SK-N-SH (cell line): ENCODE measurements around the gene RAPGEF3. TPM values are rescaled to one million over a fixed set of nuclear protein-coding genes. Genes with fewer than 3 reads are reported as not detected.

Experiments
- CTCF ChIA-PET: fragments of 300-600, 350-600 bp; formaldehyde crosslinking; extraction: SDS; loops from one replicate; lab custom pipeline; 2021; lab: Yijun Ruan, JAX
- POLR2A ChIA-PET: fragments of 350-600 bp; sonication (Branson Sonifier 250); formaldehyde crosslinking; extraction: SDS; loops from one replicate; lab custom pipeline; 2020; ENCODE audit warnings: antibody characterized with exemption, inconsistent platforms; lab: Yijun Ruan, JAX
- DNase-seq: peaks from one replicate; pipeline ENCODE4 v3.0.0; 2012
- H2AFZ ChIP-seq: fragments of 200-600 bp; sonication (generic); 2 replicates; pipeline ENCODE4 v1.8.1; 2016; ENCODE audit warnings: antibody characterized with exemption, mild to moderate bottlenecking, low read depth
- H3F3A ChIP-seq: fragments of 200-600 bp; sonication (generic); replicated peaks from 2 replicates; pipeline ENCODE3; 2016; ENCODE audit warnings: antibody characterized with exemption, mild to moderate bottlenecking; ENCODE audit not compliant: insufficient read depth
- H3K27ac ChIP-seq, 2 experiments: fragments of 200-500 bp in 1 of 2; fragments of 200-600 bp in 1 of 2; sonication (Bioruptor generic) in 1 of 2; sonication (generic), shearing (Covaris generic) in 1 of 2; 2 replicates each; pipeline versions ENCODE4 v1.5.1 to v1.6.1; 2014 to 2016; ENCODE audit warnings: low read depth in 2 of 2, inconsistent platforms in 1 of 2, low read length in 1 of 2, mild to moderate bottlenecking in 1 of 2, mixed read lengths in 1 of 2
- H3K27me3 ChIP-seq: fragments of 200-600 bp; sonication (generic), shearing (Covaris generic); 2 replicates; pipeline ENCODE4 v1.6.1; 2016; ENCODE audit warnings: mixed run types; ENCODE audit not compliant: insufficient read depth
- H3K36me3 ChIP-seq, 2 experiments: fragments of 200-500 bp in 1 of 2; fragments of 200-600 bp in 1 of 2; sonication (Bioruptor generic) in 1 of 2; sonication (generic) in 1 of 2; replicated peaks in 1 of 2; 2 replicates each; pipeline versions ENCODE3 to v1.5.1; 2014 to 2016; ENCODE audit warnings: low read length in 1 of 2, mild to moderate bottlenecking in 1 of 2; ENCODE audit not compliant: insufficient read depth in 2 of 2, control insufficient read depth in 1 of 2
- H3K4me1 ChIP-seq, 2 experiments: fragments of 200-500 bp in 1 of 2; fragments of 200-600 bp in 1 of 2; sonication (Bioruptor generic) in 1 of 2; sonication (generic), shearing (Covaris generic) in 1 of 2; 2 replicates each; pipeline versions ENCODE4 v1.5.1 to v1.6.1; 2014 to 2016; ENCODE audit warnings: low read depth in 1 of 2, low read length in 1 of 2, mixed run types in 1 of 2; ENCODE audit not compliant: insufficient read depth in 2 of 2, control insufficient read depth in 1 of 2
- H3K4me2 ChIP-seq: fragments of 200-600 bp; sonication (generic), shearing (Covaris generic); 2 replicates; pipeline ENCODE4 v1.6.1; 2017; ENCODE audit warnings: mixed run types
- H3K4me3 ChIP-seq, 2 experiments: fragments of 200-500 bp in 1 of 2; fragments of 200-600 bp in 1 of 2; sonication (Bioruptor generic) in 1 of 2; sonication (generic), shearing (Covaris generic) in 1 of 2; 2 replicates each; pipeline versions ENCODE4 v1.5.1 to v1.8.1; 2014 to 2016; ENCODE audit warnings: low read depth in 2 of 2, inconsistent platforms in 1 of 2, low read length in 1 of 2, mild to moderate bottlenecking in 1 of 2, mixed read lengths in 1 of 2, moderate library complexity in 1 of 2
- H3K79me2 ChIP-seq: fragments of 200-600 bp; sonication (generic); 2 replicates; pipeline ENCODE4 v1.8.1; 2017; ENCODE audit warnings: mild to moderate bottlenecking; ENCODE audit not compliant: insufficient read depth
- H3K9ac ChIP-seq: fragments of 200-600 bp; sonication (generic); 2 replicates; pipeline ENCODE4 v1.6.1; 2017; ENCODE audit warnings: mixed run types
- H3K9me2 ChIP-seq: fragments of 200-600 bp; sonication (generic); 2 replicates; pipeline ENCODE4 v1.6.1; 2017; ENCODE audit warnings: mixed run types
- H3K9me3 ChIP-seq: fragments of 200-600 bp; sonication (generic); 2 replicates; pipeline ENCODE4 v1.6.1; 2017; ENCODE audit warnings: mixed run types, mild to moderate bottlenecking, moderate library complexity
- H4K20me1 ChIP-seq: fragments of 200-600 bp; sonication (generic); 2 replicates; pipeline ENCODE4 v1.6.1; 2017; ENCODE audit warnings: mild to moderate bottlenecking, mixed run types; ENCODE audit not compliant: insufficient read depth
- CHD2 ChIP-seq: fragments of 150-350 bp; IDR thresholded peaks from 2 replicates; pipeline ENCODE4 v1.6.1; 2018; ENCODE audit warnings: low read length; ENCODE audit not compliant: partially characterized antibody
- EZH2phosphoT487 ChIP-seq: fragments of 200-600 bp; sonication (generic); IDR thresholded peaks from 2 replicates; pipeline ENCODE4 v1.6.1; 2017; ENCODE audit warnings: low read depth, mixed run types, mild to moderate bottlenecking, antibody characterized with exemption, moderate library complexity, borderline replicate concordance
- FOXM1 ChIP-seq: IDR thresholded peaks from 2 replicates; pipeline ENCODE4 v1.4.0; 2012; ENCODE audit warnings: low read depth, mild to moderate bottlenecking
- JUND ChIP-seq: IDR thresholded peaks from 2 replicates; pipeline ENCODE4 v1.4.0; 2012
- MEF2A ChIP-seq: IDR thresholded peaks from 2 replicates; pipeline ENCODE4 v1.4.0; 2012; ENCODE audit warnings: low read depth, borderline replicate concordance
- RAD21 ChIP-seq: IDR thresholded peaks from 2 replicates; pipeline ENCODE4 v1.6.1; 2012; ENCODE audit warnings: mild to moderate bottlenecking, low read length
- RFX5 ChIP-seq: IDR thresholded peaks from 2 replicates; pipeline ENCODE4 v1.6.1; 2012; ENCODE audit warnings: mild to moderate bottlenecking, improper control_type of control experiment, low read length
- SMC3 ChIP-seq: IDR thresholded peaks from 2 replicates; pipeline ENCODE4 v1.6.1; 2012; ENCODE audit warnings: low read depth, low read length, improper control_type of control experiment
- YY1 ChIP-seq: IDR thresholded peaks from 2 replicates; pipeline ENCODE4 v1.4.0; 2012; ENCODE audit warnings: low read depth, mild to moderate bottlenecking
- WGBS: methylation state at CpG from one replicate; pipeline ENCODE4 v1.1.6; 2017; ENCODE audit warnings: low lambda C conversion rate; 5-methylcytosine and 5-hydroxymethylcytosine counted together
- polyA plus RNA-seq, 3 experiments: library from polyadenylated mRNA; depleted of rRNA; stranded (reverse); fragments of >200 nt; gene quantifications; 2 replicates each; pipeline ENCODE4 v1.2.3, GENCODE V29; 2012
- TF ChIP-seq, protein P1 (sequence below): IDR thresholded peaks from 2 replicates; pipeline ENCODE4 v1.4.0; 2012; ENCODE audit warnings: low read depth, borderline replicate concordance
- TF ChIP-seq, protein P2 (sequence below): fragments of 200-600 bp; sonication (generic); IDR thresholded peaks from 2 replicates; pipeline ENCODE4 v1.6.1; 2017; ENCODE audit warnings: antibody characterized with exemption, mild to moderate bottlenecking, moderate library complexity

RAPGEF3 gene
- polyA plus RNA-seq, 1 of the 3 experiments (the other 2 are of a cell fraction), result 0.90 TPM

GRCh38 chr12:47715393-47715876 is 43.2 kb downstream of the RAPGEF3 start:
- no peak overlapping the region for H2AFZ ChIP-seq
- POLR2A ChIA-PET, result interaction anchor here (0.6 to 1.4 kb wide), 2 partner anchors 122 to 1000 kb away, joined by 3 to 4 read pairs; no protein-coding TSS in a partner anchor
- H3K4me3 ChIP-seq, result no peak overlapping the region; a peak in 1 of 4 replicates

GRCh38 chr12:47714826-47715386 is 43.8 kb downstream of the RAPGEF3 start:
- H3K79me2 ChIP-seq, result no peaks in the 10 kb centered on the region
- H3K36me3 ChIP-seq, result no peaks in the 10 kb centered on the region
- no peak overlapping the region for H3K4me2 ChIP-seq
- DNase-seq, result no peak
- no peaks in the 10 kb centered on the region for H4K20me1 ChIP-seq
- H3K9me3 ChIP-seq, result no peaks in the 10 kb centered on the region
- H3F3A ChIP-seq, result no peaks in the 10 kb centered on the region
- H2AFZ ChIP-seq, result no peak overlapping the region
- TF ChIP-seq MEF2A (no peak), RFX5 (no peak), SMC3 (no peak)
- TF ChIP-seq, protein P1, sequence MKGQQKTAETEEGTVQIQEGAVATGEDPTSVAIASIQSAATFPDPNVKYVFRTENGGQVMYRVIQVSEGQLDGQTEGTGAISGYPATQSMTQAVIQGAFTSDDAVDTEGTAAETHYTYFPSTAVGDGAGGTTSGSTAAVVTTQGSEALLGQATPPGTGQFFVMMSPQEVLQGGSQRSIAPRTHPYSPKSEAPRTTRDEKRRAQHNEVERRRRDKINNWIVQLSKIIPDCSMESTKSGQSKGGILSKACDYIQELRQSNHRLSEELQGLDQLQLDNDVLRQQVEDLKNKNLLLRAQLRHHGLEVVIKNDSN, result no peak
- whole genome bisulfite sequencing, result 38% methylated on average over 5 of the region's 5 CpGs
- no peak overlapping the region; a peak in 1 of 4 replicates for H3K4me3 ChIP-seq
- H3K9ac ChIP-seq, result no peak overlapping the region
- no peak overlapping the region for H3K27ac ChIP-seq
- H3K9me2 ChIP-seq, result no peaks in the 10 kb centered on the region
- CTCF ChIA-PET, result interaction anchor here (0.6 to 43.0 kb wide), 24 partner anchors 9 to 682 kb away, joined by 3 to 1294 read pairs (median 13); partner anchors contain the start of genes ENDOU, RAPGEF3, RPAP3 and SLC48A1
- POLR2A ChIA-PET, result no interaction called here
- H3K4me1 ChIP-seq, result peaks cover 4 to 14% of the 10 kb centered on the region in 2 experiments; a peak in 2 of 4 replicates
- H3K27me3 ChIP-seq, result no peaks in the 10 kb centered on the region

More at GRCh38 chr12:47715393-47715876, 43.2 kb downstream of the RAPGEF3 start:
- Histone ChIP-seq H3K4me1 (peaks cover 4 to 14% of the 10 kb centered on the region in 2 experiments; a peak in 2 of 4 replicates), H3K4me2 (no peak overlapping the region), H3K27ac (no peak overlapping the region), H3K9me3 (no peaks in the 10 kb centered on the region), H3F3A (no peaks in the 10 kb centered on the region), H4K20me1 (no peaks in the 10 kb centered on the region), H3K9me2 (no peaks in the 10 kb centered on the region), H3K27me3 (no peaks in the 10 kb centered on the region), H3K36me3 (no peaks in the 10 kb centered on the region), H3K9ac (no peak overlapping the region), H3K79me2 (no peaks in the 10 kb centered on the region)
- WGBS, result 15% methylated on average over 10 of the region's 10 CpGs
- TF ChIP-seq JUND (no peak), FOXM1 (no peak), SMC3 (peak; percentile 93), RAD21 (peak; percentile 98), EZH2phosphoT487 (no peak), MEF2A (no peak), YY1 (no peak), CHD2 (no peak)
- TF ChIP-seq, protein P2, sequence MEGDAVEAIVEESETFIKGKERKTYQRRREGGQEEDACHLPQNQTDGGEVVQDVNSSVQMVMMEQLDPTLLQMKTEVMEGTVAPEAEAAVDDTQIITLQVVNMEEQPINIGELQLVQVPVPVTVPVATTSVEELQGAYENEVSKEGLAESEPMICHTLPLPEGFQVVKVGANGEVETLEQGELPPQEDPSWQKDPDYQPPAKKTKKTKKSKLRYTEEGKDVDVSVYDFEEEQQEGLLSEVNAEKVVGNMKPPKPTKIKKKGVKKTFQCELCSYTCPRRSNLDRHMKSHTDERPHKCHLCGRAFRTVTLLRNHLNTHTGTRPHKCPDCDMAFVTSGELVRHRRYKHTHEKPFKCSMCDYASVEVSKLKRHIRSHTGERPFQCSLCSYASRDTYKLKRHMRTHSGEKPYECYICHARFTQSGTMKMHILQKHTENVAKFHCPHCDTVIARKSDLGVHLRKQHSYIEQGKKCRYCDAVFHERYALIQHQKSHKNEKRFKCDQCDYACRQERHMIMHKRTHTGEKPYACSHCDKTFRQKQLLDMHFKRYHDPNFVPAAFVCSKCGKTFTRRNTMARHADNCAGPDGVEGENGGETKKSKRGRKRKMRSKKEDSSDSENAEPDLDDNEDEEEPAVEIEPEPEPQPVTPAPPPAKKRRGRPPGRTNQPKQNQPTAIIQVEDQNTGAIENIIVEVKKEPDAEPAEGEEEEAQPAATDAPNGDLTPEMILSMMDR, result peak; percentile 86
- DNase-seq, result peak; percentile 63
- CTCF ChIA-PET, result interaction anchor here (0.7 to 43.0 kb wide), 29 partner anchors 9 to 682 kb away, joined by 3 to 1294 read pairs (median 5); partner anchors contain the start of genes ENDOU, RAPGEF3, RPAP3 and SLC48A1
